OCI-LY7 (cell line): Measurements from ENCODE around the gene TRIP6.

Experiments
- EZH2phosphoT487 ChIP-seq: fragments of 200-600 bp; sonication (generic); IDR thresholded peaks from 2 replicates; pipeline ENCODE4 v1.6.1; 2018; ENCODE audit warnings: low read depth, borderline replicate concordance, mild to moderate bottlenecking, mixed run types, antibody characterized with exemption, low read length, moderate library complexity, mixed read lengths
- TF ChIP-seq, protein P1 (sequence below): fragments of 200-600 bp; sonication (generic); conservative IDR thresholded peaks from 2 replicates; pipeline ENCODE4 v1.5.1; 2014; ENCODE audit warnings: mild to moderate bottlenecking, antibody characterized with exemption, low read length, moderate library complexity, mixed read lengths

DNA sequence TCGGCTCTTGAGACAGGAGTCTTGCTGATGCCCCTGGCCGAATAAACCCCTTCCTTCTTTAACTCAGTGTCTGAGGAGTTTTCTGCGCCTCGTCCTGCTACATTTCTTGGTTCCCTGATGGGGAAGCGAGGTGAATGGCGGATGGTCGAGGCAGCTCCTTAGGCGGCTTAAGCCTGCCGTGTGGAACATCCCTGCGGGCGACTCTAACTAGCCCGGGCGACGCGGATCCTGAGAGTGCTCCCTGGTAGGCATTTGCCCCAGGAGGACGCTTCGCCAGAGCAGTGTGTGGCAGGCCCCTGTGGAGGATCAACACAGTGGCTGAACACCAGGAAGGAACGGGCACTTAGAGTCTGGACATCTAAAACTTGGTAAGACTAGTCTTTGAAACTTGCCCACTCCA lies 27.8 kb upstream of the TRIP6 start:
- TF ChIP-seq, protein P1, sequence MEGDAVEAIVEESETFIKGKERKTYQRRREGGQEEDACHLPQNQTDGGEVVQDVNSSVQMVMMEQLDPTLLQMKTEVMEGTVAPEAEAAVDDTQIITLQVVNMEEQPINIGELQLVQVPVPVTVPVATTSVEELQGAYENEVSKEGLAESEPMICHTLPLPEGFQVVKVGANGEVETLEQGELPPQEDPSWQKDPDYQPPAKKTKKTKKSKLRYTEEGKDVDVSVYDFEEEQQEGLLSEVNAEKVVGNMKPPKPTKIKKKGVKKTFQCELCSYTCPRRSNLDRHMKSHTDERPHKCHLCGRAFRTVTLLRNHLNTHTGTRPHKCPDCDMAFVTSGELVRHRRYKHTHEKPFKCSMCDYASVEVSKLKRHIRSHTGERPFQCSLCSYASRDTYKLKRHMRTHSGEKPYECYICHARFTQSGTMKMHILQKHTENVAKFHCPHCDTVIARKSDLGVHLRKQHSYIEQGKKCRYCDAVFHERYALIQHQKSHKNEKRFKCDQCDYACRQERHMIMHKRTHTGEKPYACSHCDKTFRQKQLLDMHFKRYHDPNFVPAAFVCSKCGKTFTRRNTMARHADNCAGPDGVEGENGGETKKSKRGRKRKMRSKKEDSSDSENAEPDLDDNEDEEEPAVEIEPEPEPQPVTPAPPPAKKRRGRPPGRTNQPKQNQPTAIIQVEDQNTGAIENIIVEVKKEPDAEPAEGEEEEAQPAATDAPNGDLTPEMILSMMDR, result no peak
- TF ChIP-seq EZH2phosphoT487, result no peak
